ENCODE measurements around the gene SPATA13.

The SPATA13 gene

GRCh38 chr13:24168979-24169378, 8.5 kb downstream of the SPATA13 start:
- H3K27me3 ChIP-seq: peaks cover 0 to 8% (median 0%) of the 10 kb centered on the region in 11 experiments; a peak in 2 of 22 replicates
- H3K9me3 ChIP-seq (replicated peaks in 1 of 11): no peaks in the 10 kb centered on the region
- no peak overlapping the region for H3K9ac ChIP-seq
- no peak overlapping the region for H3K4me3 ChIP-seq
- H3K36me3 ChIP-seq: peaks cover 0 to 16% (median 3%) of the 10 kb centered on the region in 11 experiments; a peak in 6 of 22 replicates
- peaks cover 0 to 74% (median 8%) of the 10 kb centered on the region in 11 experiments; a peak in 12 of 22 replicates for H4K20me1 ChIP-seq
- H3K4me1 ChIP-seq: peaks cover 0 to 12% (median 9%) of the 10 kb centered on the region in 10 experiments; a peak in 15 of 20 replicates
- H3K4me2 ChIP-seq: no peak overlapping the region
- no peak for TF ChIP-seq Cebpa-rat (IDR thresholded peaks at IDR 0.05)
- H3K27ac ChIP-seq: no peak overlapping the region

- Histone ChIP-seq H4K20me1 (peaks cover 0 to 43% (median 0%) of the 10 kb centered on the region in 11 experiments; a peak in 4 of 22 replicates), H3K9me3 (replicated peaks in 1 of 11) (no peaks in the 10 kb centered on the region), H3K4me2 (no peak overlapping the region), H3K36me3 (peaks cover 0 to 6% (median 0%) of the 10 kb centered on the region in 11 experiments; a peak in 5 of 22 replicates), H3K4me3 (no peak overlapping the region), H3K9ac (no peak overlapping the region), H3K27me3 (no peaks in the 10 kb centered on the region), H3K4me1 (no peaks in the 10 kb centered on the region), H3K27ac (no peak overlapping the region)
- no peak for TF ChIP-seq Cebpa-rat (IDR thresholded peaks at IDR 0.05)
Observed at GRCh38 chr13:24172071-24172470, 11.6 kb downstream of the SPATA13 start.

GRCh38 chr13:24173795-24174194, 13.3 kb downstream of the SPATA13 start:
- H3K27me3 ChIP-seq: no peaks in the 10 kb centered on the region
- H3K9ac ChIP-seq: no peak overlapping the region
- peaks cover 0 to 34% (median 0%) of the 10 kb centered on the region in 11 experiments; a peak in 3 of 22 replicates for H4K20me1 ChIP-seq
- H3K36me3 ChIP-seq: no peaks in the 10 kb centered on the region; a peak in 1 of 22 replicates
- no peak overlapping the region for H3K4me3 ChIP-seq
- H3K27ac ChIP-seq: no peak overlapping the region
- H3K4me1 ChIP-seq: no peaks in the 10 kb centered on the region
- TF ChIP-seq Cebpa-rat (IDR thresholded peaks at IDR 0.05): no peak
- no peaks in the 10 kb centered on the region for H3K9me3 ChIP-seq (replicated peaks in 1 of 11)
- no peak overlapping the region for H3K4me2 ChIP-seq

- H3K4me1 ChIP-seq: no peaks in the 10 kb centered on the region
- no peaks in the 10 kb centered on the region for H3K27me3 ChIP-seq
- H3K4me2 ChIP-seq: no peak overlapping the region
- H3K27ac ChIP-seq: no peak overlapping the region
- no peak overlapping the region for H3K9ac ChIP-seq
- no peak for TF ChIP-seq Cebpa-rat (IDR thresholded peaks at IDR 0.05)
- H4K20me1 ChIP-seq: peaks cover 0 to 14% (median 0%) of the 10 kb centered on the region in 11 experiments; a peak in 2 of 22 replicates
- H3K4me3 ChIP-seq: no peak overlapping the region
- H3K9me3 ChIP-seq (replicated peaks in 1 of 11): no peaks in the 10 kb centered on the region
- no peaks in the 10 kb centered on the region; a peak in 1 of 22 replicates for H3K36me3 ChIP-seq
Observed at GRCh38 chr13:24175847-24176246, 15.3 kb downstream of the SPATA13 start.

GRCh38 chr13:24176351-24177101, 16.0 kb downstream of the SPATA13 start:
- Histone ChIP-seq H3K4me1 (no peaks in the 10 kb centered on the region), H3K4me2 (no peak overlapping the region), H3K27me3 (no peaks in the 10 kb centered on the region), H3K27ac (no peak overlapping the region), H3K4me3 (no peak overlapping the region), H3K36me3 (no peaks in the 10 kb centered on the region), H4K20me1 (peaks cover 0 to 7% (median 0%) of the 10 kb centered on the region in 11 experiments; a peak in 2 of 22 replicates), H3K9ac (no peak overlapping the region), H3K9me3 (replicated peaks in 1 of 11) (peaks cover 0 to 2% (median 0%) of the 10 kb centered on the region in 11 experiments; a peak in 1 of 22 replicates)
- TF ChIP-seq Cebpa-rat (IDR thresholded peaks at IDR 0.05): no peak

DNA sequence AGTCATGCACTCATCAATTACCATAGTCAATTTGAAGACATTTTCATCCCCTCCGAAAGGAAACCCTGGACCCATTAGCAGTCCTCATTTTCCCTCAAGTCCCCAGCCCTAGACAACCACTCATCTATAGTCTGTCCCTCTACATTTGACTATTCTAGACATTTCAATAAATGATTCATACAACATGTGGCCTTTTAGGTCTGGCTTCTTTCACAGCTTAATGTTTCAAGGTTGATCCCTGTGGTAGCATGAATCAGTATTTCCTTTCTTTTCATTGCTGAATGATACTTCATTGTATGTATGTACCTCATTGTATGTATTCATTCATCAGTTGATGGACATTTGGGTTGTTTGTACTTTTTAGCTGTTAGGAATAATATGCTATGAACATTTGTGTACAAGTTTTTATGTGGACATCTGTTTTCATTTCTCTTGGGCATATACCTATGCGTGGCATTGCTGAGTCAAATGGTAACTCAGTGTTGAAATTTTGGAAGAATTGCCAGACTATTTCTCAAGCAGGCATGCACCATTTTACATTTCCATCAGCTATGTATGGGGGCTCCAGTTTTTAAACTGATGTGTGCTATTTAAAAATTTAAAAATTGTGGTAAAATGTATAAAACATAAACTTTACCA, 18.4 kb downstream of the SPATA13 start:
- no peaks in the 10 kb centered on the region; a peak in 1 of 22 replicates for H3K36me3 ChIP-seq
- no peak for TF ChIP-seq Cebpa-rat (IDR thresholded peaks at IDR 0.05)
- peaks cover 0 to 6% (median 0%) of the 10 kb centered on the region in 10 experiments; a peak in 1 of 20 replicates for H3K4me1 ChIP-seq
- H3K9ac ChIP-seq: no peak overlapping the region
- H3K4me3 ChIP-seq: no peak overlapping the region
- H3K9me3 ChIP-seq (replicated peaks in 1 of 11): peaks cover 8 to 19% (median 12%) of the 10 kb centered on the region in 11 experiments; a peak in 20 of 22 replicates
- no peak overlapping the region for H3K4me2 ChIP-seq
- no peak overlapping the region for H3K27ac ChIP-seq
- H4K20me1 ChIP-seq: no peaks in the 10 kb centered on the region
- no peaks in the 10 kb centered on the region for H3K27me3 ChIP-seq

- Histone ChIP-seq H3K4me3 (no peak overlapping the region), H3K9ac (no peak overlapping the region), H3K4me1 (peaks cover 0 to 6% (median 0%) of the 10 kb centered on the region in 10 experiments; a peak in 1 of 20 replicates), H3K4me2 (no peak overlapping the region), H3K27me3 (no peaks in the 10 kb centered on the region), H4K20me1 (no peaks in the 10 kb centered on the region), H3K27ac (no peak overlapping the region), H3K36me3 (peaks cover 0 to 3% (median 0%) of the 10 kb centered on the region in 11 experiments; a peak in 1 of 22 replicates), H3K9me3 (replicated peaks in 1 of 11) (peaks cover 8 to 19% (median 12%) of the 10 kb centered on the region in 11 experiments; a peak in 20 of 22 replicates)
- no peak for TF ChIP-seq Cebpa-rat (IDR thresholded peaks at IDR 0.05)
Observed at GRCh38 chr13:24179486-24179850, 18.9 kb downstream of the SPATA13 start.

- peaks cover 8 to 19% (median 12%) of the 10 kb centered on the region in 11 experiments; a peak in 20 of 22 replicates for H3K9me3 ChIP-seq (replicated peaks in 1 of 11)
- H3K27me3 ChIP-seq: no peaks in the 10 kb centered on the region
- no peak overlapping the region for H3K4me3 ChIP-seq
- no peaks in the 10 kb centered on the region for H4K20me1 ChIP-seq
- H3K4me1 ChIP-seq: peaks cover 0 to 6% (median 0%) of the 10 kb centered on the region in 10 experiments; a peak in 1 of 20 replicates
- no peak overlapping the region for H3K9ac ChIP-seq
- peaks cover 0 to 3% (median 0%) of the 10 kb centered on the region in 11 experiments; a peak in 1 of 22 replicates for H3K36me3 ChIP-seq
- H3K27ac ChIP-seq: no peak overlapping the region
- no peak for TF ChIP-seq Cebpa-rat (IDR thresholded peaks at IDR 0.05)
- H3K4me2 ChIP-seq: no peak overlapping the region
Observed at GRCh38 chr13:24180750-24181377, 20.3 kb downstream of the SPATA13 start.
